Left ventricle myocardium inferior (tissue), 1 donor: ENCODE measurements around the gene VWC2L. TPM values are rescaled to one million over a fixed set of nuclear protein-coding genes. Genes with fewer than 3 reads are reported as not detected.

Source experiments
- DNase-seq: peaks from one replicate; pipeline ENCODE4 v3.0.0-alpha.2; 2020
- H3K27ac ChIP-seq: fragments of 200-600 bp; replicated peaks from 2 replicates; pipeline ENCODE4 v1.8.0; 2021
- H3K27me3 ChIP-seq: fragments of 200-600 bp; 2 replicates; pipeline ENCODE4 v1.8.0; 2021; ENCODE audit warnings: low read depth
- H3K36me3 ChIP-seq: fragments of 200-600 bp; 2 replicates; pipeline ENCODE4 v1.8.0; 2021
- H3K4me1 ChIP-seq: fragments of 200-600 bp; 2 replicates; pipeline ENCODE4 v1.8.0; 2021
- H3K4me3 ChIP-seq: fragments of 200-600 bp; 2 replicates; pipeline ENCODE4 v1.8.0; 2021; ENCODE audit warnings: mild to moderate bottlenecking, moderate library complexity
- H3K9me3 ChIP-seq: fragments of 200-600 bp; replicated peaks from 2 replicates; pipeline ENCODE4 v1.8.0; 2021
- intact Hi-C: fragments of 100-400 bp; cut with micrococcal nuclease; formaldehyde crosslinking; loops from one replicate; pipeline ENCODE4 v1.11.0; 2022
- total RNA-seq: library from RNA; stranded (reverse); fragmentation: NEBNext Ultra II Directional; extraction: Animal tissue kit (Norgen Biotek cat#: 25700); gene quantifications from one replicate; pipeline ENCODE4 v1.2.1, GENCODE V29; 2021
- TF ChIP-seq, protein P1 (sequence below): fragments of 200-600 bp; IDR thresholded peaks from 2 replicates; pipeline ENCODE4 v1.8.0; 2021; ENCODE audit warnings: antibody characterized with exemption, mild to moderate bottlenecking, borderline replicate concordance
- donor health status: DM: no; HTN: yes; CAD: no; lungs with severe emphysema.

The VWC2L gene
- total RNA-seq, 1 donor from 2014 or later: not detected

DNA sequence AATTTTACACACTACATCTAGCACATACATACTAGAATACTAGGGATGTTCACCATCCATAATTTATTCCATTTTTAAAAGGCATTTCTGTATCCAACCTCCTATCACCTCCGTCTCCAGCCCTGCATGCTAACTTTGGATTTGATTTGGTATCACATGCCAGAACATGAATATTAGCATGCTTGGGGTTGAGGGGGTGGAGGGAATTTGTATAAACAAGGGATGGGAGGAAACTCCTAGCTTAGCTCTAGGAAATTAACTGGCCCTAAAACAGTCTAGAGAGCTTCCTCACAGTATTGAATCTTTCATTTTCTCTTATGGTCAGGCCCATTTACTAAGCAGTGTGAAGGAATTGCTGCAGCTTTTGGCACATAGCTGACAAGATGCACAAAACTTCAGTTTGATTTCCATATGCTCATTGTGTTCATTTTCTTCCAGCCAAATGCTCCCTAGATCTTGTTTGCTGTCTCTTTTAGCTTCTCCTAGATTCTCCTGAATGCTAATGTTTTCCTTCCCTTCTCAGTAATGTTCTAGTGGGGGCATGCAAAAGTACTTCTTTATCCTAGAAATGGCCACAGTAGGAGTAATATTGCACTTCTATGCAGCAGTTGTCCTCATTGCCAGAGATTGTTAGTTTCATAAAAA, 135.2 kb downstream of the VWC2L start:
- intact Hi-C loops: no loop called here
- DNase-seq: no peak
- H3K27ac ChIP-seq: no peak overlapping the region
- H3K9me3 ChIP-seq: no peaks in the 10 kb centered on the region
- H3K27me3 ChIP-seq: no peaks in the 10 kb centered on the region
- no peaks in the 10 kb centered on the region for H3K36me3 ChIP-seq
- H3K4me1 ChIP-seq: no peaks in the 10 kb centered on the region
- TF ChIP-seq, protein P1, sequence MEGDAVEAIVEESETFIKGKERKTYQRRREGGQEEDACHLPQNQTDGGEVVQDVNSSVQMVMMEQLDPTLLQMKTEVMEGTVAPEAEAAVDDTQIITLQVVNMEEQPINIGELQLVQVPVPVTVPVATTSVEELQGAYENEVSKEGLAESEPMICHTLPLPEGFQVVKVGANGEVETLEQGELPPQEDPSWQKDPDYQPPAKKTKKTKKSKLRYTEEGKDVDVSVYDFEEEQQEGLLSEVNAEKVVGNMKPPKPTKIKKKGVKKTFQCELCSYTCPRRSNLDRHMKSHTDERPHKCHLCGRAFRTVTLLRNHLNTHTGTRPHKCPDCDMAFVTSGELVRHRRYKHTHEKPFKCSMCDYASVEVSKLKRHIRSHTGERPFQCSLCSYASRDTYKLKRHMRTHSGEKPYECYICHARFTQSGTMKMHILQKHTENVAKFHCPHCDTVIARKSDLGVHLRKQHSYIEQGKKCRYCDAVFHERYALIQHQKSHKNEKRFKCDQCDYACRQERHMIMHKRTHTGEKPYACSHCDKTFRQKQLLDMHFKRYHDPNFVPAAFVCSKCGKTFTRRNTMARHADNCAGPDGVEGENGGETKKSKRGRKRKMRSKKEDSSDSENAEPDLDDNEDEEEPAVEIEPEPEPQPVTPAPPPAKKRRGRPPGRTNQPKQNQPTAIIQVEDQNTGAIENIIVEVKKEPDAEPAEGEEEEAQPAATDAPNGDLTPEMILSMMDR: no peak
- no peak overlapping the region for H3K4me3 ChIP-seq

DNA sequence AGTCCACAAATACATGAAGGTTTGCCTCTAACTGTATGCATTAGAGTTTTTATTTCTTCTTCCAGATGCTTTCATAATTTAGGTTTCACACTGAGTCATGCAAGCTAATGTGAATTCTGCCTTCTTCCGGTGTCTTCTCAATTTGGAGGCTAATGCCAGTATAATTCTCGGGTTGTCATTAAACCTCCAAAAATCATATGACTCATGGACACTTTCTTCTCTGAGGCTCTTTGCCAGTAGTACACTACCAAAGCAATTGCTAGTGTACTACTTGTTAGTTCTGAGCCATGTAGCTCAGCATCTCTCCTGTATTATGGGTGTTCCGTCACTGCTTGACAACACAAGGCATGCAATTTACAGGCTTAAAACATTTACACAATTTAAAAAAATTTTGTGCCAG, 137.1 kb downstream of the VWC2L start:
- H3K9me3 ChIP-seq: no peaks in the 10 kb centered on the region
- no peaks in the 10 kb centered on the region for H3K4me1 ChIP-seq
- H3K36me3 ChIP-seq: no peaks in the 10 kb centered on the region
- TF ChIP-seq, protein P1: no peak
- H3K27ac ChIP-seq: no peak overlapping the region
- no peak for DNase-seq
- intact Hi-C loops: no loop called here
- H3K27me3 ChIP-seq: no peaks in the 10 kb centered on the region
- no peak overlapping the region for H3K4me3 ChIP-seq

DNA sequence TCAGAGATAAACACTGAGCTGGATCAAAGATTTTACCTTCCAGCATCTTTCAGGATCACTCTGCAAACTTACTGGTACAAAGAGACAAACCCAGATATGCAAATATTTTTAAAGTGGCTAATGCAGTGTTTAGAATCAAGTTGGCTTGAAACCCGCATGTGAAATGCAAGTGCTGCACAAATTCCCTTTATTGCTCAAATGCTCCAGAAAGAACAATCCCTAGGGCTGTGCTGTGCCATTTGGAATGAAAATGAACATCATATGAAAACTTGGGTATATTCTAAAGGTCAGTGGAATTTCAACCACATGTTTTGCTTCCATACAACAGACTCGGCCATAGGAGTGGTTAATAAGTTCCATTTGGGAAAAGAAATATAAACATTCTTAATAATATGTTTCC, 139.1 kb downstream of the VWC2L start:
- no peaks in the 10 kb centered on the region for H3K9me3 ChIP-seq
- intact Hi-C loops: no loop called here
- H3K4me1 ChIP-seq: no peaks in the 10 kb centered on the region
- no peak overlapping the region for H3K27ac ChIP-seq
- H3K36me3 ChIP-seq: no peaks in the 10 kb centered on the region
- no peak overlapping the region for H3K4me3 ChIP-seq
- TF ChIP-seq, protein P1: no peak
- DNase-seq: no peak
- H3K27me3 ChIP-seq: no peaks in the 10 kb centered on the region

DNA sequence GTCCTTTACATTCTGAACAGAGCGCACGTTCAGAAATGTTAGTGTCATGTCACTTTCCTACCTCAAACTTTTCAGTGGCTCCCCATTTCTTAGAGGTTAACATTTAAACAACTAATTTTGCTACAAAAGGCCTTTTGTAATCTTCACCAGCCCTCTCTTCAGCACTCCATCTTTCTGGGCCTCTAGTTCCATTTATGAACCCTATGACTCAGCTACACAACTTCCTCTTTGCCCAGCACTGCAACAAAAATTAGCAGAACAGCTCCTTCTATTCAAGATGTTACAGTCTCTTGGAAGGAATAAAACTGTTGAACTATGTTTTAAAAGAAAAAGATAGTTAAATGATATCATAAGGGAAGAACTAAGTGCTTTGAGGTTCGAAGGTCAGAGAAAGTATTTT, 139.9 kb downstream of the VWC2L start:
- Histone ChIP-seq H3K27ac (no peak overlapping the region), H3K4me3 (no peak overlapping the region), H3K9me3 (no peaks in the 10 kb centered on the region), H3K27me3 (no peaks in the 10 kb centered on the region), H3K4me1 (no peaks in the 10 kb centered on the region), H3K36me3 (no peaks in the 10 kb centered on the region)
- TF ChIP-seq, protein P1: no peak
- intact Hi-C loops: no loop called here
- DNase-seq: no peak

DNA sequence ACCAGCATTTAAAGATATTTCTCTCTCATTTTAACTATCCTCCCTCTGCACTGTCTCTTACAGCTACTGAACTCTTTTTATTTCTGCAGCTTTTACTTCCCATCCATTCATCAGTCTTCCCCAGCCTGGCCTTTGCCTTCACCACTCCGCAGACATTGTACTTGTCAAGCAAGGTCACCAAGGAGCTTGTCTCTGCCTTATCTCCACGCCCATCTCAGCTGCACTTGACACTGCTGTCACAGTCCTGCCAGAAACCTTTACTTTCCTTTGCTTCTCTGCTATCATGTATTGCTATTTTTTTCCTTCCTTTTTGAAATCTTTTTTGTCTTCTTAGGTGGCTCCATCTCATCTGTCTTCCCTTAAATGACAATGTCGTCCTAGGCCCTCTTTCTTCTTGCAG, 147.0 kb downstream of the VWC2L start:
- Histone ChIP-seq H3K27ac (no peak overlapping the region), H3K4me1 (no peaks in the 10 kb centered on the region), H3K27me3 (no peaks in the 10 kb centered on the region), H3K4me3 (no peak overlapping the region), H3K9me3 (peaks cover 3% of the 10 kb centered on the region), H3K36me3 (no peaks in the 10 kb centered on the region)
- no peak for DNase-seq
- intact Hi-C loops: no loop called here
- TF ChIP-seq, protein P1: no peak
